Adrenal gland (tissue), 12 donors: ENCODE data around the gene NOTCH3. TPM values are rescaled to one million over a fixed set of nuclear protein-coding genes. Genes with fewer than 3 reads are reported as not detected.

Source experiments
- DNase-seq, 7 donors: peaks; one replicate each; pipeline ENCODE4 v3.0.0-alpha.2; 2019 to 2020
- H3K27ac ChIP-seq, 5 donors: fragments of 200-600 bp; sonication (generic) in 4 of 5; 1 replicate in 3 of 5; 2 replicates in 2 of 5; pipeline versions ENCODE4 v1.5.1 to v1.8.0; 2016 to 2020; ENCODE audit warnings: mild to moderate bottlenecking in 1 of 5
- H3K27me3 ChIP-seq: fragments of 200-600 bp; 2 replicates; pipeline ENCODE4 v1.8.0; 2021
- H3K36me3 ChIP-seq, 2 donors: fragments of 200-600 bp; replicated peaks in 1 of 2; 1 replicate in 1 of 2; 2 replicates in 1 of 2; pipeline versions ENCODE4 v1.5.1 to v1.8.0; 2018 to 2022
- H3K4me1 ChIP-seq, 2 donors: fragments of 200-600 bp; replicated peaks in 1 of 2; 1 replicate in 1 of 2; 2 replicates in 1 of 2; pipeline versions ENCODE4 v1.5.1 to v1.8.0; 2018 to 2021
- H3K4me3 ChIP-seq, 4 donors: fragments of 200-600 bp; sonication (generic) in 3 of 4; one replicate each; pipeline ENCODE4 v1.5.1; 2016 to 2018
- H3K9me3 ChIP-seq, 3 donors: fragments of 200-600 bp; sonication (generic) in 1 of 3; replicated peaks in 1 of 3; 1 replicate in 2 of 3; 2 replicates in 1 of 3; pipeline versions ENCODE4 v1.5.1 to v1.8.0; 2016 to 2021
- POLR2A ChIP-seq, 2 donors: fragments of 450-650 bp; IDR thresholded peaks; one replicate each; pipeline ENCODE4 v1.6.1; 2017; ENCODE audit warnings: antibody characterized with exemption in 2 of 2, mild to moderate bottlenecking in 2 of 2, moderate library complexity in 1 of 2
- WGBS, 4 donors: extraction: QIAGEN DNeasy Blood & Tissue Kit in 2 of 4; methylation state at CpG; one replicate each; pipeline versions ENCODE4 v1.1.5 to v1.1.7; 2013 to 2017; 5-methylcytosine and 5-hydroxymethylcytosine counted together
- intact Hi-C, 2 donors: fragments of 100-400 bp; cut with DNase I; formaldehyde crosslinking; loops; one replicate each; pipeline versions ENCODE4 v1.14.1 to v1.15.0; 2022 to 2023
- polyA plus RNA-seq, 3 donors: library from polyadenylated mRNA; stranded (reverse); fragments of 200-250 nt in 2 of 3; fragments of 350-450 nt in 1 of 3; fragmentation: Illumina TruSeq in 1 of 3; extraction: RNeasy Lipid Tissue Mini Kit (QIAGEN cat#74804) in 1 of 3; gene quantifications; one replicate each; pipeline ENCODE4 v1.2.3, GENCODE V29; 2013 to 2014
- total RNA-seq, 9 donors: library from RNA; depleted of rRNA in 4 of 9; stranded (reverse); fragments of >200 nt in 4 of 9; fragments of 120-200 nt in 1 of 9; fragmentation: NEBNext Ultra II Directional in 1 of 9; extraction: Animal tissue kit (Norgen Biotek cat#: 25700) in 1 of 9; gene quantifications; one replicate each; pipeline versions ENCODE4 v1.1.0 to v1.2.4, GENCODE V29; 2013 to 2023
- TF ChIP-seq, protein P1 (sequence below), 6 experiments: fragments of 450-650 bp in 4 of 6; fragments of 200-600 bp in 2 of 6; sonication (generic) in 1 of 6; IDR thresholded peaks; 1 replicate in 5 of 6; 2 replicates in 1 of 6; pipeline versions ENCODE4 v1.5.1 to v1.8.0; 2016 to 2021; ENCODE audit warnings: antibody characterized with exemption in 6 of 6, mild to moderate bottlenecking in 2 of 6, moderate library complexity in 1 of 6
- donor health status: healthy with polysubstance abuse.
- donor health status: Bipolar disorder and iron deficiency.
- donor health status: DM: yes; HTN: yes; CAD: no.
- donor health status: DM: no; HTN: no; CAD: no.
- donor health status: DM: no; HTN: no; CAD: no.
- donor health status: DM: yes; HTN: yes; CAD: no.

NOTCH3 gene
- total and polyA plus RNA-seq, 12 donors: 3.7 to 39.3 (median 12.8) TPM

DNA sequence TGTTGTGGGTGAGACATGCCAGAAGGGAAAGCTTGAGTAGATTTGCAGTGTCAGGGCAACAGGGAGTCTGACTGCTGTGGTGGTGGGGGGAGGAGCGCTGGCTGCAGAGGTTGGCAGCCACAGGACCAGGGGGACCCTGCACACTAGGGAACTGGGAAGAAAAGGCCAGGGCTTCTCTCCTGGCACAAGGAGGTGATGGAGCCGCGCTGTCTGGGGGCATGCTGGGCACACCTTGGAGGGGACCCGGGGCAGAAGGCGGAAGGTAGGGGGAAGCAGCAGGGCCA lies 45.3 kb upstream of the NOTCH3 start:
- no peak for TF ChIP-seq POLR2A (IDR thresholded peaks at IDR 0.05)
- TF ChIP-seq, protein P1, sequence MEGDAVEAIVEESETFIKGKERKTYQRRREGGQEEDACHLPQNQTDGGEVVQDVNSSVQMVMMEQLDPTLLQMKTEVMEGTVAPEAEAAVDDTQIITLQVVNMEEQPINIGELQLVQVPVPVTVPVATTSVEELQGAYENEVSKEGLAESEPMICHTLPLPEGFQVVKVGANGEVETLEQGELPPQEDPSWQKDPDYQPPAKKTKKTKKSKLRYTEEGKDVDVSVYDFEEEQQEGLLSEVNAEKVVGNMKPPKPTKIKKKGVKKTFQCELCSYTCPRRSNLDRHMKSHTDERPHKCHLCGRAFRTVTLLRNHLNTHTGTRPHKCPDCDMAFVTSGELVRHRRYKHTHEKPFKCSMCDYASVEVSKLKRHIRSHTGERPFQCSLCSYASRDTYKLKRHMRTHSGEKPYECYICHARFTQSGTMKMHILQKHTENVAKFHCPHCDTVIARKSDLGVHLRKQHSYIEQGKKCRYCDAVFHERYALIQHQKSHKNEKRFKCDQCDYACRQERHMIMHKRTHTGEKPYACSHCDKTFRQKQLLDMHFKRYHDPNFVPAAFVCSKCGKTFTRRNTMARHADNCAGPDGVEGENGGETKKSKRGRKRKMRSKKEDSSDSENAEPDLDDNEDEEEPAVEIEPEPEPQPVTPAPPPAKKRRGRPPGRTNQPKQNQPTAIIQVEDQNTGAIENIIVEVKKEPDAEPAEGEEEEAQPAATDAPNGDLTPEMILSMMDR (IDR thresholded peaks at IDR 0.05): no peak
- peaks cover 28 to 42% of the 10 kb centered on the region in 2 donors for H3K4me1 ChIP-seq
- H3K27ac ChIP-seq: peak overlapping the region in 2 of 5 donors; percentile 88 to 96
- H3K4me3 ChIP-seq: no peak overlapping the region
- no peaks in the 10 kb centered on the region for H3K9me3 ChIP-seq
- intact Hi-C loops: no loop called here
- peaks cover 0 to 63% of the 10 kb centered on the region in 2 donors for H3K36me3 ChIP-seq
- H3K27me3 ChIP-seq: no peaks in the 10 kb centered on the region
- no peak for DNase-seq
- whole genome bisulfite sequencing, 4 donors: 83 to 94% (median 92%) methylated on average over 5 of the region's 5 CpGs

DNA sequence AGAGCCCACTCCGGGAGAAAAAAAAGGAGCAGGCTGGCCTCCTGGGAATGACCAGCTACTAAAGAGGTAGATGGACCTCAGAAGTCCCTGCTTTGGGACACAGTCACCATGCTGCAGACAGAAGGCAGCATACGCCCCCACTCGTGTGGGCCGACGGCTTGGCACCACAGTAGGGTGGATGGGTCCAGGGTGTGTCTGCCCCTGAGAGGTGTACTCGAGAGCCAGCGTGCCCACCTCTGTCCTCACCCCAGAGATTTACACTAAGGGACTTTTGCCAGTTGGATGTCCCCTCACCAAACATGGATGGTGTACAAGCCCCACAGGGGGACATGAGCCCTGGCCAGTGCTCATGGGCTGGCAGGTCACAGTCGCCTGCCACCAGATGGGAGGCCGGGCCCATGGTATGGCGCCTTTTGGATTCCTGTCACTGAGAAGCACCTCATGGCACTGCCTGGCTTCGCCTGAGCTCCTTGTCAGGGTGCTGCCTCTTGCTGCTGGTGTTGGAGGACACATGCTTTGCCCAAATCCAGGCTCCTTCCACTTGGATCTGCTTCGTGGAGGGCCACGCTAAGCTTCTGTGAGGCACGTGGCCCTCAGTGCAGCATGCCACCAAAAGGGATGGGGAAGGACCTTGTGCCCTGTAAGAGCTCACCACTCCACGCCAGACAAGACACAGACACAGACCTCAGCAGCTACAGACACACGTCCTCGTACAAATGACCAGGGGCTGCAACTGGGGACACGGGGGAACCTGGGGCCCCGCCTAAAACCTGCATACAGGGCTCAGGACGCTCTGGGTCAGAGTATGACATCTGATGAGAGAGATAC lies 44.8 kb upstream of the NOTCH3 start:
- peak overlapping the region in 2 of 5 donors; percentile 88 to 96 for H3K27ac ChIP-seq
- no peaks in the 10 kb centered on the region for H3K27me3 ChIP-seq
- peaks cover 22 to 37% of the 10 kb centered on the region in 2 donors for H3K4me1 ChIP-seq
- peak in 1 of 7 donors; percentile 54 for DNase-seq
- TF ChIP-seq POLR2A (IDR thresholded peaks at IDR 0.05): no peak
- TF ChIP-seq, protein P1 (IDR thresholded peaks at IDR 0.05): no peak
- intact Hi-C loops: no loop called here
- 88 to 93% (median 91%) methylated on average over 12 to 20 of the region's 20 CpGs for WGBS, 4 donors
- peaks cover 0 to 68% of the 10 kb centered on the region in 2 donors for H3K36me3 ChIP-seq
- no peaks in the 10 kb centered on the region for H3K9me3 ChIP-seq
- no peak overlapping the region for H3K4me3 ChIP-seq

DNA sequence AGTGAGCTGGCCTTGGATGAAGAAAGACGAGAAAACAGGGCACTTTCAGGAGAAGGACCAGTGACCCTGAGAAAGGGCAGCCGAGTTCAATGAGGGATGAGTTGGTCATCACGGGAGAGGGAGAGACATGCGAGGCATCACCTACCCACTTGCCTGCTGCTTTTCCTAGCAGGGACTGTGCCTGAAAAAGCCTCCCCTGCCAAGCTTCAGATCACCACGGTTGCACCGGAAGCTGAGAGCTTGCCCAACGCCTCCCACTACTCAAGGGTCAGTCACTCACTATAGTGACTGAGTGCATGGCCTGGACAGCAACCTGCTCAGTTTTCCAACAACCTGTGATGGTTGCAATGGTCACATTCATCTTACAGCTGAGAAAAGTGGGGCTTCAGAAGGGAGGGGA lies 44.0 kb upstream of the NOTCH3 start:
- intact Hi-C loops: no loop called here

GRCh38 chr19:15244106-15244803 lies 43.5 kb upstream of the NOTCH3 start:
- 83 to 90% (median 88%) methylated on average over 10 to 24 of the region's 24 CpGs for WGBS, 4 donors
- intact Hi-C loops: no loop called here
- H3K4me1 ChIP-seq: peaks cover 11 to 23% of the 10 kb centered on the region in 2 donors
- peaks cover 0 to 82% of the 10 kb centered on the region in 2 donors for H3K36me3 ChIP-seq
- DNase-seq: no peak
- no peak overlapping the region for H3K27ac ChIP-seq
- no peaks in the 10 kb centered on the region for H3K27me3 ChIP-seq
- TF ChIP-seq, protein P1 (IDR thresholded peaks at IDR 0.05): no peak
- no peak for TF ChIP-seq POLR2A (IDR thresholded peaks at IDR 0.05)
- H3K9me3 ChIP-seq: no peaks in the 10 kb centered on the region
- no peak overlapping the region for H3K4me3 ChIP-seq

More for the DNA sequence above, 44.0 kb upstream of the NOTCH3 start:
- TF ChIP-seq, protein P1 (IDR thresholded peaks at IDR 0.05): no peak
- no peak for TF ChIP-seq POLR2A (IDR thresholded peaks at IDR 0.05)
- no peak overlapping the region for H3K4me3 ChIP-seq
- no peak for DNase-seq
- H3K9me3 ChIP-seq: no peaks in the 10 kb centered on the region
- H3K27me3 ChIP-seq: no peaks in the 10 kb centered on the region
- H3K27ac ChIP-seq: no peak overlapping the region
- H3K4me1 ChIP-seq: peaks cover 16 to 29% of the 10 kb centered on the region in 2 donors
- WGBS, 4 donors: 45 to 59% (median 46%) methylated on average over 7 of the region's 7 CpGs
- H3K36me3 ChIP-seq: peaks cover 0 to 76% of the 10 kb centered on the region in 2 donors
